COR-L47 (cell line): ENCODE data around the gene POLR3C.
"Not testable (repeated sequence)": the region's sequence is repeated elsewhere in the genome, so short reads cannot be mapped to it uniquely, and the experiment has no call there.

Experiments
- DNase-seq: peaks from one replicate; lab custom pipeline; 2025; lab: John Stamatoyannopoulos, UW

The POLR3C gene, protein sequence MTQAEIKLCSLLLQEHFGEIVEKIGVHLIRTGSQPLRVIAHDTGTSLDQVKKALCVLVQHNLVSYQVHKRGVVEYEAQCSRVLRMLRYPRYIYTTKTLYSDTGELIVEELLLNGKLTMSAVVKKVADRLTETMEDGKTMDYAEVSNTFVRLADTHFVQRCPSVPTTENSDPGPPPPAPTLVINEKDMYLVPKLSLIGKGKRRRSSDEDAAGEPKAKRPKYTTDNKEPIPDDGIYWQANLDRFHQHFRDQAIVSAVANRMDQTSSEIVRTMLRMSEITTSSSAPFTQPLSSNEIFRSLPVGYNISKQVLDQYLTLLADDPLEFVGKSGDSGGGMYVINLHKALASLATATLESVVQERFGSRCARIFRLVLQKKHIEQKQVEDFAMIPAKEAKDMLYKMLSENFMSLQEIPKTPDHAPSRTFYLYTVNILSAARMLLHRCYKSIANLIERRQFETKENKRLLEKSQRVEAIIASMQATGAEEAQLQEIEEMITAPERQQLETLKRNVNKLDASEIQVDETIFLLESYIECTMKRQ

DNA sequence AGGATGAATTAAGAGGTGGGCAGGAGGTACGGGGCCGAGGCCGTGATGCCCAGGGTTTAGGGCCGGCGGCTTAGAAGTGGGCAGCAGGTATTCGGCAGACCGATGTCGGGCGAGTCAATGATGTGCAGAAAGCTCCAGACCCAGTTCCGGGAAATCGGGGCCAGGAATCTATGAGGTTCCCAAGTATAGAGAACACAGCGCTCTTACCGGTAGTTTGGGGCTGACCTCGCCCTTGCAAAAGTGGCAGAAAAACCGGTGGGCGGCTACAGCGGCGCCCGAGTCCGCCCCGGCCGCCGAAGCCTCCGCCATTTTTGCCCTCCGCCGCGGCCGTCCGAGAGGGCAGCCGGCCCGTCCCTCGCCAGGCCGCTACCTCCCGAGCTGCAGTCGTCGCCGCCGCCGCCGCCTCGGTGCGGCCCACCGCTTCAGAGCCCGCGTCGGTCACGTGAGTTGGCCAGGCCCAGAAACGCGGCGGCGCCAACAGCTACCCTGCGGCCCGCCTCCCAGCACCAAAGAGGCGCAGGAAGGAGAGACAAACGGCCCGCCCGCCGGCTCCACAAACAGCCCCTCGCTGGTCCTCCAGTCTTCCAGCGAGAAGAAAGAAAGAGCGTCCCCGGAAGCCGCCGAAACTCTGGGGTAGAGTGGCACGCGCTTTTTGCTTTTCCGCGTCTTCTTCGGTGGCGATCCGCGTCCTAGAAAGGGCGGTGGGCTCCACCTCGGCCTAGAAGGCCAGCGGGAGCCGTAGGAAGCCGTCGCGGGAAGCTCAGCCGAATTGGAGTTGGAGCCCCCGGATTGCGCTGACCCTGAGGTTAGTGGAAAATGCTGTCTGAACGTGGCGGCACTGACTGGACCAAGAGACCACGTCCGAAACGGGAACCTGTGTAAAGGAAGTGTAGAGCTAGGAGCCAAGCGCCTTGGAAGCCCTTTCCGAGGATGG lies at the start of gene POLR3C, which contains the start of gene RNF115:
Gene POLR3C (plus strand): TSS at position 636 of the 934 bp plus-strand sequence. CDS start 1,577 bp downstream, outside the sequence.
Gene RNF115 (minus strand): TSS at position 531 of the 934 bp plus-strand sequence. CDS start 222 bp downstream, at position 309.
- DNase-seq: peak; percentile 86

DNA sequence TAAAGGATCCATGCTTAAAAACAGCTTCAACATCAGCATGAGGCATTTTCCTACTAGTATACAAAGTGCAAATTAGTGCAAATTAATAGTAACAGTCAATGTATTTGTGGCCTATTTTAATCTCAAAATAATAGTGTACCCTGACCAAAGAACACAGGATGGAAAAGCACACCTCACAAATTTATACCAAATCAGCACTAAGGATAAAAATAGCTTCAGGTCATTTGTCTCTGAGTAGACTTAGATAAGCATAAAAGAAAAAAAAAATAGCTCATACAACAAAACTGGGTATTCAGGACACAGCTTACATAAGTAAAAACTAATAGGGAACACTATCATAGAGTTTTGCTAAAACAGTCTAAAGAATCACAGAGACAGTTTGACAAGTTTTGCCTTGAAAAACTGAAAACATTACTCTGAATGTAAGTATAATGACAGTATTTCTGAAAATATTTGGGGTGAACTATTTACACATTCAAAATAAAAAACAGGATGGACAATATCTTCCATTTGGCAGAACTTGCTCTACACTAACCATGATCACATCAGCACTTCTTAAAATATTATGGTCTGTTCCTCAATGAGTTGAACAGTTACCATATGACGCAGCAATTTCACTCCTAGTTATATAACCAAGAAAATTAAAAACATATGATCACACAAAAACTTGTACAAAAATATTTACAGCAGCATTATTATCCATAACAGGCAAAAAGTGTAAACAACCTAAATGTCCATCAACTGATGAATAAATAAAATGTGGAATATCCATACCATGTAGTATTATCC lies 46.4 kb upstream of the POLR3C start:
- no peak for DNase-seq

GRCh38 chr1:145778146-145778540 lies 45.9 kb upstream of the POLR3C start:
- no peak for DNase-seq

DNA sequence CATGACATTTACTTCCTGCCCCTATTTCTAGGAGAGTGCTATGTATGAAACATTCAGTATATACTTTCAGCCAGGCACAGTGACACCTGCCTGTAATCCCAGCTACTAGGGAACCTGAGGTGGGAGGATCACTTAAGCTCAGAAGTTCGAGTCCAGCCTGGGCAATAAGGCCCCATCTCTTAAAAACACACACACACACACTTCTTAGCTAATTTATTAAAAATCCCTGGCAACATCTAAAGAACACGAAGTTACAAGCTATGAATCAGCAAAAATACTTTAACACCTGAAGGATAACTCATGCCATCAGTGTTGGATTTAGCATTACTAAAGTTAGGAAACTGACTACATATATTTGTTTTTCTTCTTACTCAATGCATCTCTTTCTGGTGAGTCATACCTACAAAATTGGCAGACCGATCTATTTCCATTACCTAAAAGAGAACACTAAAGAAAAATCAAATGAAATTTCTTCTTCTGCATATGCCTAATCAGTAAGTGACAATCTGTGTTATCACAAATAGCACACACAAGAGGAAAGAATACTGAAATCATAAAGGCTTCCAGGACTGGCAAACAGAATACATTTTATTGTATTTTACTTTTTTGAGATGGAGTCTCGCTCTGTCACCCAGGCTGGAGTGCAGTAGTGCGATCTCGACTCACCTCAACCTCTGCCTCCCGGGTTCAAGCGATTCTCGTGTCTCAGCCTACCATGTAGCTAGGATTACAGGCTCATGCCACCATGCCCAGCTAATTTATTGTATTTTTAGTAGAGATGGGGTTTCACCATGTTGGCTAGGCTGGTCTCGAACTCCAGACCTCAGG lies 41.5 kb upstream of the POLR3C start:
- no peak for DNase-seq

- DNase-seq: no peak
These were observed 39.6 kb upstream of the POLR3C start for GRCh38 chr1:145784409-145784808.

GRCh38 chr1:145785547-145785946 lies 38.5 kb upstream of the POLR3C start:
- DNase-seq: no peak

DNA sequence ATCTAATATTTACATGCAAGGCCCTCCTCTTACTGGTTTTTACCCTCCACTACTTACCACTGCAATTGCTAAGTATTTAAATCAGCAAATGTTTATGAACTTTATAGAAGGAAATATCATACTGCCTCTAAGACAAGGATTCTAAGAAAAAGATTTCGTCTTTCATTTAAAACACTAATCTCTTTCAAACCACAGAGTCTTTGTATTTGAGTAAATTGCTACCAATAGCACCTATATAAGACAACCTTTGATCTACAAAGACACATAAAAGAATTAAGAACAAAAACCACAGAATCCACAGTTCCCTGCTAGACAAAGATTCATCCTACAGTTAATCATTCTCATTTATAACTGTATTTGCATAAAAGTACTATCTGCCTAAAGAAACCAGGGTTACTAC lies 37.7 kb upstream of the POLR3C start:
- DNase-seq: no peak

DNA sequence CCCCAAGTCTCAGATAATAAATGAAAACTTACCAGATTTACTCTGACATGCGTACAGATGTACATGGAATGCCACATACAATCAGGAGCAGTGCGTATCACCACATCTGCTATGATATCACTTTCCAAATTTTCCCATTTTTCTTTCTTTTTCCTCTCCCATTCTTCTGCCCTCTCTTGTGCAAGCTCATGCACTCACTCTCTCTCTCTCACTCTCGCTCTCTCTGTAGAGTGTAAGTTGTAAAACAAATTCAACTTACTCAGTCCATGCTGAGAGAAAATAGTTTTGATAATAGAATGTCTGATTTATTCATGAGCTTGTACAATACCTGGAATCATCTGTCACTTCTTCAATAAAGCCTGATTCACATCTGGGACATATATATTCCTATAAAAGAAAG lies 35.4 kb upstream of the POLR3C start:
- DNase-seq: no peak

DNA sequence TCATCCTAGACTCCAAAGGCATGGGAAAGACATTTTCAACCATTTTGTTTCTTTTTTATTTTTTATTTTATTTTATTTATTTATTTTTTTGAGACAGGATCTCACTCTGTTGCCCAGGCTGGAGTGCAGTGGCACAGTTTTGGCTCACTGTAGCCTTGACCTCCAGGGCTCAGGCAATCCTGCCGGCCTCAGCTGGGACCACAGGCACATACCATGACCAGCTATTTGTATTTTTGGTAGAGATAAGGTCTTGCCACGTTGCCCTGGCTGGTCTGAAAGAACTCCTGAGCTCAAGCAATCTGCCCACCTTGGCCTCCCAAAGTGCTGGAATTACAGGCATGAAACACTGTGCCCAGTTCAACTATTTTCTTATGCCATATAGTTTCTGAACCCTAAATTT lies 32.1 kb upstream of the POLR3C start:
- not testable (repeated sequence) for DNase-seq

DNA sequence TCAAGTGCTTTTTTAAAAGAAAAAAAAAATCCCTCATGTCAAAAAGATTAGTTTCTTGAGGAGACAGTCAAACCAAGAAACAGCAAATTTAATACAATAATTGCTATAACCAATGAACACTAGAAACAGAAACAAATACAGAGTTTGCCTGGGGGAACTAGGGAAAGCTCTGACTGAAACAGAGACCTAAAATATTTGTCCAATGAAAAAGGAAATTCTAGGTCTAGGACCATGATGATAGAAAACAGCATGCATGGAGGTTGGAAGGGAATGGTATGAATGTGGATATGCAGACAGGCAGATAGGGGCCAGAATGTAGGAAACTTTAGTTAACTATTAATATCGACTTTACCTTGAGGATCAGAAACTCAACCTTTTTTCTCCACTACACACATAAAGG lies 31.5 kb upstream of the POLR3C start:
- no peak for DNase-seq

DNA sequence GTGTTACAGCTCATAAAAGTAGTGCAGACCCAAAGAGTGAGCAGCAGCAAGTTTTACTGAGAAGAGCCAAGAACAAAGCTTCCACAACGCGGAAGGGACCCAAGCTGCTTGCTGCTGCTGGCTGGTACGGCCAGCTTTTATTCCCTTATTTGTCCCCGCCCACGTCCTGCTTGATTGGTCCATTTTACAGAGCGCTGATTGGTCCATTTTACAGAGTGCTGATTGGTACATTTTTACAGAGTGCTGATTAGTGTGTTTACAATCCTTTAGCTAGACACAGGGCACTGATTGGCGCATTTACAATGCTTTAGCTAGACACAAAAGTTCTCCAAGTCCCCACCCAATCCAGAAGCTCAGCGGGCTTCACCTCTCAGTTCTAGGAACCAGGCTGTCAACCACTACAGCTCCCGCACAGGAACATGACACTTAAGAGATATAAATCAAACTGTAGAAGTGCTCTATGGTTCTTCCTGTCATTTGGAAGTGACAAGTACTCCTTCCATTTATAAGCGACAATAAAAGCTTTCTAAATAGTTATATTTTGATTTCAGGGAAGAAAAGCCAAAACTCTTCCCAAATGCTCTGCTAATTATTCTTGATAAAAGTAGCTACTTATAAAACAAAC lies 28.6 kb upstream of the POLR3C start:
- DNase-seq: no peak

- DNase-seq: no peak
These were observed 27.2 kb upstream of the POLR3C start for GRCh38 chr1:145796753-145797152.

GRCh38 chr1:145799806-145800205 lies 24.2 kb upstream of the POLR3C start:
- DNase-seq: no peak

DNA sequence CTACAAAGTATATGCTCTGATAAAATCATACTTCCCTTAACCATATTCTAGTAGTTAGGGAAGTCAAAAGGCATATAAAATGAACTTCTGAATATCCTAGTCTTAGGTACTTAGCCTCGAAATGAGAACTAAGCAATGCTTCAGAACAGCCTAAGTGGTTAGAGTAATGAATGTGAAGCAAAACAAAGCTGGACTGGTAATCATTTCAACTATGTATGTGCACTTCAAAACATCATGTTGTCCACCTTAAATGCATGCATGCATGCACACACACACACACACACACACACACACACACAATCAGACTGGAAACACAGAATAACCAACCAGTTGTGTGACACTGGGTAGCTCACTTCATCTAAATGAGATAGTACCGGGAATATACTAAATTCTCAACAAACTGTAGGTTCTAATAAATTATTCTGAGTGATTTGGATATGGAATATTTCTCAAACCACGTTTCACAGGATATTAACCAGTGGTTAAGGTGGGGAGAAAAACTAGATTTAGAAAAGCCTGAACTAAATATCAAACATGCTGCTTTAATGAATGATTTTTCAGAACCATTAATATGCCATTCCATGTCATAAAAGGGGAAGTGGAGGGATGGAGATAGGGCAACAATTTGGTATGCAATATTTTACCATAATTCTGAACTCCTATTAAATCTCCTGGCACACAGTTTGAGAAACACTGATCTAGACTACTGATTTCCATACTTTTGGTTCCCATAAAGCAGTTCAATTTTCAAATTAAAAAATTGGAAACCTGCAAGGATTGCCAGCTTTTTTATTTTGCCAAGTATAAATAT lies 19.6 kb upstream of the POLR3C start:
- DNase-seq: no peak

DNA sequence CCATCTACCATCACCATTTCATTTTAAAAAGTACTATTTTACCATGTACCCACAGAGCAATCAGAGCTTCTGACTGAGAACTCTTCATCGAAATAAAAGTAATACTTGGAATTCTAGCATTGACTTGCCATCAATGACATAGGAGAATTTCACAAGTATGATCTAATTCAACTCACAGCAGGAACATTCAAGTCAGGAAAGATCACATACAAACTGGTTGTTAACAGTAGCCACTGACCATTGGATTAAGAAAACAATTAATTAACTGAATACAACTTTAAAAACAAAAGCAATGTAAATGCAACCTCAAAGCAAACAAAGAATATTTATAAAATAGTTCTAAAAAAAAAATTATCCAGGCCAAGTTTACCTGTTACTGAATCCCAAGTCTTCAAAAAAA lies 18.9 kb upstream of the POLR3C start:
- DNase-seq: no peak

- DNase-seq: no peak
These were observed 17.6 kb upstream of the POLR3C start for GRCh38 chr1:145806408-145806807.

- no peak for DNase-seq
These were observed 17.2 kb upstream of the POLR3C start for GRCh38 chr1:145806844-145807243.

DNA sequence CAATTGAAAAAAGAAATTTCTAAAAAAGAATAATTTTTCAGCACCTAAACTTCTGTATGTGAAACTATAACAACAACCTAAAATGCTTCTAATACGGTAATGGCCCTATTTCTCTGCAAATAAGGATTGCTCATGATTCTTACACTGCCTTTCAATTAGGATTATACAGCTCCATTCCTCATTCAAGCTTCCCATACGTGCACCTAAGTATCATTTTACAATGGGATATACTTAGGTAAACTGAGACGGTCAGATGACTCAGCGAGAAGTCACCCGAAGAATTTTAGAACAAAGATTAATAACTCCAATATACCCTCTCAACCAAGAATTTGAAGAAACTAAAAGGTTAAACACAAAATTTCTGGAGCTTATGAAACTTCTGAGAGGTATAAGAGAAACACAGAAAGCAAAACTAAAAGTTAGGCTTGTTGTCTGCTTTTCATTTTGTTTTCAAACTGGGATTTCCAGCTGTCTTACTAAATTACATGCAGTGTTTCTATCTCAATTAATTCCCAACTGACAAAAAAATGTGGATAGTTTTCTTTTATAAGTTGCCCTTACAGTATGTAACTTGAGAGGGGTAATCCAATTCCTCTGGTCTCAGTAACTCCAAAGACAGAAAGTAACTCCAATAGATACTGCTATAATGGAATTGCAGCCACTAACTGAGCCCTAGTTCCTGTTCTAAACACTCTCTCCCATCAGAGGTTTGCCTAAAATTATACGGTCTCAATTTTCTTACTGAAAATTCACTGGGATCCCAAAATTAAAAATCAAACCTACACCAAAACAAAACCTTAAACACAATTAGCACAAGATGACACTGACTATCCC lies 10.8 kb upstream of the POLR3C start:
- DNase-seq: not testable (repeated sequence)

GRCh38 chr1:145818095-145818494 lies 5.9 kb upstream of the POLR3C start:
- not testable (repeated sequence) for DNase-seq
